Parathyroid adenoma (tissue), 2 donors: ENCODE data around the gene GRK7.
"Not testable (repeated sequence)": the region's sequence is repeated elsewhere in the genome, so short reads cannot be mapped to it uniquely, and the experiment has no call there.

Source experiments
- H2AFZ ChIP-seq: fragments of 300-600 bp; sonication (generic); one replicate; pipeline ENCODE4 v1.7.0; 2017; ENCODE audit warnings: antibody characterized with exemption, mild to moderate bottlenecking
- H3K27ac ChIP-seq: fragments of 300-600 bp; sonication (generic); one replicate; pipeline ENCODE4 v1.7.0; 2017
- H3K27me3 ChIP-seq: fragments of 300-600 bp; sonication (generic); one replicate; pipeline ENCODE4 v1.7.0; 2017; ENCODE audit warnings: low read length; ENCODE audit not compliant: control insufficient read depth, insufficient read depth
- H3K36me3 ChIP-seq: fragments of 300-600 bp; sonication (generic); one replicate; pipeline ENCODE4 v1.7.0; 2017; ENCODE audit warnings: low read length; ENCODE audit not compliant: control insufficient read depth, insufficient read depth
- H3K4me1 ChIP-seq: fragments of 300-600 bp; sonication (generic); one replicate; pipeline ENCODE4 v1.7.0; 2017; ENCODE audit warnings: control low read depth
- H3K4me2 ChIP-seq: fragments of 300-600 bp; sonication (generic); one replicate; pipeline ENCODE4 v1.7.0; 2017; ENCODE audit warnings: low read length
- H3K4me3 ChIP-seq: fragments of 300-600 bp; sonication (generic); one replicate; pipeline ENCODE4 v1.7.0; 2017; ENCODE audit warnings: low read depth, low read length
- H3K79me2 ChIP-seq: fragments of 300-600 bp; sonication (generic); one replicate; pipeline ENCODE4 v1.7.0; 2017; ENCODE audit warnings: control low read depth
- H3K9ac ChIP-seq: fragments of 300-600 bp; sonication (generic); one replicate; pipeline ENCODE4 v1.7.0; 2017; ENCODE audit warnings: mild to moderate bottlenecking
- H3K9me3 ChIP-seq: fragments of 300-600 bp; sonication (generic); one replicate; pipeline ENCODE4 v1.7.0; 2017; ENCODE audit warnings: low read length; ENCODE audit not compliant: control insufficient read depth
- TF ChIP-seq, protein P1 (sequence below): fragments of 300-600 bp; sonication (generic); IDR thresholded peaks from one replicate; pipeline ENCODE4 v1.7.0; 2017; ENCODE audit warnings: antibody characterized with exemption, mild to moderate bottlenecking
- donor health status: primary hyperparathyroidism.

Gene GRK7

DNA sequence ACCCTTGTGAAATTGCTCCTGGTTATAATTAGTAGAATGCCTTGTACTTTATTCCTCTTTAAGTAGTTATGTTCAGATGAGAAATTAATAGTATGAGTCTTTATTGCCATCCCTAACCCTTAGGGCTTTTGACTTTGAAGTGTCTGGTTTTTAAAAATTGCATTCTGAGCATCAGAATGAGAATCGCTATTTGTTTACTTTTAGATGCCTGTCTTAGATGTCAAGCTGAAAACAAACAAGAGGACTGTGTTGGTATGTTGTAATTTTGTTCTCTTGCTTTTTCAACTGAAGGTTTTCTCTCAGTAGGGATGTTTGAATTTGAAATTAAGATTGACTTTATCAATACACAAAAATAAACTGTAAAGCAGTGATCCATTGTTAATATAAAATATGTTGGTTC is 19.9 kb upstream of the GRK7 start:
- Histone ChIP-seq H3K4me1 (peaks cover 6% of the 10 kb centered on the region), H2AFZ (no peak overlapping the region), H3K4me3 (no peak overlapping the region), H3K36me3 (peaks cover 3% of the 10 kb centered on the region), H3K79me2 (peaks cover 19% of the 10 kb centered on the region), H3K27me3 (no peaks in the 10 kb centered on the region), H3K4me2 (no peak overlapping the region), H3K27ac (no peak overlapping the region), H3K9me3 (no peaks in the 10 kb centered on the region), H3K9ac (no peak overlapping the region)
- TF ChIP-seq, protein P1, sequence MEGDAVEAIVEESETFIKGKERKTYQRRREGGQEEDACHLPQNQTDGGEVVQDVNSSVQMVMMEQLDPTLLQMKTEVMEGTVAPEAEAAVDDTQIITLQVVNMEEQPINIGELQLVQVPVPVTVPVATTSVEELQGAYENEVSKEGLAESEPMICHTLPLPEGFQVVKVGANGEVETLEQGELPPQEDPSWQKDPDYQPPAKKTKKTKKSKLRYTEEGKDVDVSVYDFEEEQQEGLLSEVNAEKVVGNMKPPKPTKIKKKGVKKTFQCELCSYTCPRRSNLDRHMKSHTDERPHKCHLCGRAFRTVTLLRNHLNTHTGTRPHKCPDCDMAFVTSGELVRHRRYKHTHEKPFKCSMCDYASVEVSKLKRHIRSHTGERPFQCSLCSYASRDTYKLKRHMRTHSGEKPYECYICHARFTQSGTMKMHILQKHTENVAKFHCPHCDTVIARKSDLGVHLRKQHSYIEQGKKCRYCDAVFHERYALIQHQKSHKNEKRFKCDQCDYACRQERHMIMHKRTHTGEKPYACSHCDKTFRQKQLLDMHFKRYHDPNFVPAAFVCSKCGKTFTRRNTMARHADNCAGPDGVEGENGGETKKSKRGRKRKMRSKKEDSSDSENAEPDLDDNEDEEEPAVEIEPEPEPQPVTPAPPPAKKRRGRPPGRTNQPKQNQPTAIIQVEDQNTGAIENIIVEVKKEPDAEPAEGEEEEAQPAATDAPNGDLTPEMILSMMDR: no peak

DNA sequence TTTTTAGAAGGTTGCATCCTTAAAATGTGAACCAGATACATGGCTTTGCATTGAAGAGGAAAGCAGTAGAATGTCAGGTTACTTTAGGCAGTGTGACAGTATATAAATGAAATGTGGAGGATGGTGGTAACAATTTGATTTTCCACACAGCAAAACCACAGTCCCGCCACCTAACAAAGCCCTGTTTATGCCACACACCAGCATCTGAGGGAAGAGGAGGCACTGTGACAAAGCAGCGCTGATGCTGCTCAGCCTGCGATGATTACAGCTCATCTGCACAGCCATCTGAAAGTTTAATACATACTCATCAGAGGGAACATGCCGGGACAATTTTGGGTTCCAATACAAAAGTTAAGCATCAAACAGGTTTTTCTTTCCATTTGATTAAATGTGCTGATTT is 16.2 kb upstream of the GRK7 start:
- H3K27me3 ChIP-seq: no peaks in the 10 kb centered on the region
- H2AFZ ChIP-seq: no peak overlapping the region
- peaks cover 3% of the 10 kb centered on the region for H3K36me3 ChIP-seq
- H3K9ac ChIP-seq: no peak overlapping the region
- no peak overlapping the region for H3K4me2 ChIP-seq
- H3K4me3 ChIP-seq: no peak overlapping the region
- no peaks in the 10 kb centered on the region for H3K4me1 ChIP-seq
- H3K9me3 ChIP-seq: no peaks in the 10 kb centered on the region
- TF ChIP-seq, protein P1: no peak
- H3K27ac ChIP-seq: no peak overlapping the region
- H3K79me2 ChIP-seq: peaks cover 2% of the 10 kb centered on the region

DNA sequence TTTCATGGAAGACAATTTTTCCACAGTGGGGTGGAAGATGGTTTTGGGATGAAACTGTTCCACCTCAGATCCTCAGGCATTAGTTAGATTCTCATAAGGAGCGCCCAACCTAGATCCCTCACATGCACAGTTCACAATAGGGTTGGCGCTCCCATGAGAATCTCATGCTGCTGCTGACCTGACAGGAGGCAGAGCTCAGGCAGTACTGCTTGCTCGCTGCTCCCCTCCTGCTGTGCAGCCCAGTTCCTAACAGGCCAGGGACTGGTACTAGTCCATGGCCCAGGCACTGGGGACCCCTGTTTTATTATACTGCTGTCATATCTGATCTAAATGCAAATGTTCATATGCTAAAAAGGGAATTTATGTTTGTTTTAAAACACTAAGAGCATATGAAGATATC is 9.8 kb upstream of the GRK7 start:
- Histone ChIP-seq H3K9me3 (no peaks in the 10 kb centered on the region), H2AFZ (no peak overlapping the region), H3K4me2 (no peak overlapping the region), H3K9ac (no peak overlapping the region), H3K4me3 (no peak overlapping the region), H3K36me3 (no peaks in the 10 kb centered on the region), H3K79me2 (no peaks in the 10 kb centered on the region), H3K27me3 (no peaks in the 10 kb centered on the region), H3K4me1 (no peaks in the 10 kb centered on the region), H3K27ac (no peak overlapping the region)
- TF ChIP-seq, protein P1: no peak

DNA sequence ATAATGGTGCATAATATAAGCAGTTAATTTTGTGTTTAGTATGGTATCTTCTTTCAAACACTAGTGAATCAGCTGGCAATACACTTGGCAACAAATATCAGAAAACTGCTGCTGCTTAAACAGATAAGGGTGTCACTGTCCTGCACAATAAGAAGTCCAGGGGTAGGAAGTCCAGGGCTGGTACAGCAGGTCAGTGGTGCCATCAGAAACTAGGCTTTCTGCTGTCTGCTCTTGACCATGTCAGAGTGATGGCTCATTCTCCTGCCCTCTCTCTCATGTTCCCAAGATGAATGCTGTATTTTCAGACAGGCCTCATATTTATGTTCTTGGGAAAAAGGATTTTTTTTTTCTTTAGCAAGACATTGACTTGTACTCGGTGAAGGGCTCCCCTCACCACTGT is 9.2 kb upstream of the GRK7 start:
- Histone ChIP-seq H3K27ac (no peak overlapping the region), H2AFZ (no peak overlapping the region)

DNA sequence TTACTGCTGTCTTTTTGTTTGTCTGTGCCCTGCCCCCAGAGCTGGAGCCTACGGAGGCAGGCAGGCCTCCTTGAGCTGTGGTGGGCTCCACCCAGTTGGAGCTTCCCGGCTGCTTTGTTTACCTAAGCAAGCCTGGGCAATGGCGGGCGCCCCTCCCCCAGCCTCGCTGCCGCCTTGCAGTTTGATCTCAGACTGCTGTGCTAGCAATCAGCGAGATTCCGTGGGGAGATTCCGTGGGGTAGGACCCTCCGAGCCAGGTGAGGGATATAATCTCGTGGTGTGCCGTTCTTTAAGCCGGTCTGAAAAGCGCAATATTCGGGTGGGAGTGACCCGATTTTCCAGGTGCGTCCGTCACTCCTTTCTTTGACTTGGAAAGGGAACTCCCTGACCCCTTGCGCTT is 656 bp upstream of the GRK7 start:
- not testable (repeated sequence) for H3K36me3 ChIP-seq, H3K9ac ChIP-seq, H3K4me2 ChIP-seq, H3K27ac ChIP-seq, H3K4me3 ChIP-seq, H3K4me1 ChIP-seq, H3K27me3 ChIP-seq, H2AFZ ChIP-seq, H3K9me3 ChIP-seq, H3K79me2 ChIP-seq

More for the DNA sequence above, 9.2 kb upstream of the GRK7 start:
- no peaks in the 10 kb centered on the region for H3K9me3 ChIP-seq
- H3K4me2 ChIP-seq: no peak overlapping the region
- no peaks in the 10 kb centered on the region for H3K36me3 ChIP-seq
- no peak overlapping the region for H3K9ac ChIP-seq
- TF ChIP-seq, protein P1: no peak
- H3K79me2 ChIP-seq: no peaks in the 10 kb centered on the region
- H3K4me3 ChIP-seq: no peak overlapping the region
- no peaks in the 10 kb centered on the region for H3K4me1 ChIP-seq
- H3K27me3 ChIP-seq: no peaks in the 10 kb centered on the region
